Natural killer cell (primary cell): ENCODE results near the gene CPNE6. TPM values are rescaled to one million over a fixed set of nuclear protein-coding genes. Genes with fewer than 3 reads are reported as not detected.

Experiments
- ATAC-seq, 3 donors: fragments of 150-1000 bp in 2 of 3; fragments of 200-7000 bp in 1 of 3; cut with Tn5 transposase; 1 replicate in 1 of 3; 2 replicates in 2 of 3; pipeline ENCODE4 v1.10.0; 2021; ENCODE audit warnings: mild to moderate bottlenecking in 2 of 3, moderate library complexity in 2 of 3
- DNase-seq, 2 donors: peaks; one replicate each; pipeline versions ENCODE4 v3.0.0 to v3.0.0-alpha.2; 2013 to 2021; ENCODE audit warnings: mixed read lengths in 1 of 2
- H3K27ac ChIP-seq: one replicate; pipeline ENCODE4 v1.5.1; 2013; ENCODE audit warnings: mild to moderate bottlenecking, low read length
- H3K27me3 ChIP-seq: one replicate; pipeline ENCODE4 v1.6.1; 2013; ENCODE audit warnings: low read length; ENCODE audit not compliant: control insufficient read depth, insufficient read depth
- H3K36me3 ChIP-seq: one replicate; pipeline ENCODE4 v1.6.1; 2013; ENCODE audit warnings: low read length; ENCODE audit not compliant: control insufficient read depth, insufficient read depth
- H3K4me1 ChIP-seq: one replicate; pipeline ENCODE4 v1.6.1; 2013; ENCODE audit warnings: low read length; ENCODE audit not compliant: control insufficient read depth, insufficient read depth
- H3K4me3 ChIP-seq: one replicate; pipeline ENCODE4 v1.5.1; 2013; ENCODE audit warnings: low read length
- H3K9me3 ChIP-seq: one replicate; pipeline ENCODE4 v1.6.1; 2013; ENCODE audit warnings: low read length; ENCODE audit not compliant: control insufficient read depth, insufficient read depth
- H3K27ac Mint-ChIP-seq, 2 donors: one replicate each; pipeline ENCODE4 v1.8.0; 2022; ENCODE audit warnings: mild to moderate bottlenecking in 2 of 2, mixed read lengths in 2 of 2, moderate library complexity in 1 of 2
- H3K27me3 Mint-ChIP-seq, 2 donors: one replicate each; pipeline ENCODE4 v1.8.0; 2022; ENCODE audit warnings: low read depth in 2 of 2, mixed read lengths in 2 of 2
- H3K36me3 Mint-ChIP-seq: one replicate; pipeline ENCODE4 v1.8.0; 2022; ENCODE audit warnings: mixed read lengths
- H3K4me1 Mint-ChIP-seq, 2 donors: one replicate each; pipeline ENCODE4 v1.8.0; 2022; ENCODE audit warnings: mixed read lengths in 2 of 2
- H3K4me3 Mint-ChIP-seq: one replicate; pipeline ENCODE4 v1.8.0; 2022; ENCODE audit warnings: mild to moderate bottlenecking, moderate library complexity, mixed read lengths
- H3K9me3 Mint-ChIP-seq, 2 donors: one replicate each; pipeline ENCODE4 v1.8.0; 2022; ENCODE audit warnings: mixed read lengths in 2 of 2
- CTCF ChIP-seq: fragments of 200-600 bp; IDR thresholded peaks from one replicate; pipeline ENCODE4 v1.8.0; 2022; ENCODE audit warnings: antibody characterized with exemption
- WGBS: methylation state at CpG from one replicate; pipeline ENCODE4 v1.1.7; 2013; ENCODE audit warnings: missing lambda C conversion rate; ENCODE audit not compliant: insufficient coverage; 5-methylcytosine and 5-hydroxymethylcytosine counted together
- intact Hi-C: fragments of 100-400 bp; cut with micrococcal nuclease; formaldehyde crosslinking; loops from one replicate; pipeline ENCODE4 v1.14.2; 2022
- total RNA-seq, 4 donors: library from RNA; stranded (reverse); fragments of 120-200 nt in 1 of 4; gene quantifications; one replicate each; pipeline versions ENCODE4 v1.2.3 to v1.2.4, GENCODE V29; 2013 to 2022

Gene CPNE6
- total RNA-seq, 3 donors from 2014 or later (not counting 1 experiment from before 2014, with no cell fraction given): not detected

DNA sequence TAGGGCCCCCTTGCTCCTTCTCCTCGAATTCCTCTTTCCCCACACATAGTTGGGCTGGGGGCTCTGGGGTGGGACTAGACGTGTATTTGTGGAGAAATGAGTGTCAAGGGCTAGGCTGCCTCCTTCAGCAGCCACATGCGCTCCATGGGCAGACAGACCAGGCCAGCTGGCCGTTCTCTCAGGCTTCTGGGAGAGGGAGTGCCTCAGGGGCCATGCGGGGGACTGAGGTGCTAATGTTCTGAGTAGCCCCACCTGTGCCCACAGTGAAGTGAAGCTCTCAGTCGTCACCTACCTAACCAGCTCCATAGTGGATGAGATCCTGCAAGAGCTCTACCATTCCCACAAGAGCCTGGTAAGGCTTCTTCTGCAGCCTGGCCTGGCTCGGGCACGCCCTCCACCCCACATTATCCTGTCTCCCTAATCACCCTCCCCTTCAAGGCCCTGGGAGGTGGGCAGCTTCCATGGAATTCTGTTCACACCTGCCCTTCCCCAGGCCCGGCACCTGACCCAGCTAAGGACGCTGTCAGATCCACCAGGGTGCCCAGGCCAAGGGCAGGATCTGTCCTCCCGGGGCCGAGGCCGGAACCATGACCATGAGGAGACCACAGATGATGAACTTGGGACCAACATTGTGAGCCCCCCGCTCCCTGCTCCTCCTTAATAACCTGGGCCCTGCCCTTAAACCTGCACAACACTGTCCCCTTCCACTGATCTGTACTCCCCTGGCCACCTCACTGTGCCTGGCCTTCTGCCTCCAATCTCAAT is 9.0 kb upstream of the CPNE6 start:
- Histone ChIP-seq H3K27me3 (no peaks in the 10 kb centered on the region), H3K4me3 (no peak overlapping the region), H3K4me1 (no peaks in the 10 kb centered on the region), H3K27ac (no peak overlapping the region), H3K36me3 (no peaks in the 10 kb centered on the region), H3K9me3 (no peaks in the 10 kb centered on the region)
- ATAC-seq (no peak), DNase-seq (no peak)
- H3K4me1 Mint-ChIP-seq: peaks cover 0 to 16% of the 10 kb centered on the region in 2 donors
- peaks cover 0 to 2% of the 10 kb centered on the region in 2 donors for H3K27me3 Mint-ChIP-seq
- H3K9me3 Mint-ChIP-seq: no peaks in the 10 kb centered on the region
- H3K4me3 Mint-ChIP-seq: no peak overlapping the region
- WGBS: 90% methylated on average over 13 of the region's 14 CpGs
- peak overlapping the region in 1 of 2 donors; percentile 35 for H3K27ac Mint-ChIP-seq
- H3K36me3 Mint-ChIP-seq: no peaks in the 10 kb centered on the region
- no peak for TF ChIP-seq CTCF
- intact Hi-C loops: no loop called here

GRCh38 chr14:24063263-24063836 is 8.0 kb upstream of the CPNE6 start:
- Mint-ChIP-seq H3K27me3 (no peaks in the 10 kb centered on the region), H3K4me1 (peaks cover 0 to 11% of the 10 kb centered on the region in 2 donors), H3K27ac (peak overlapping the region in 1 of 2 donors; percentile 35), H3K36me3 (no peaks in the 10 kb centered on the region), H3K4me3 (no peak overlapping the region), H3K9me3 (no peaks in the 10 kb centered on the region)
- no peak for TF ChIP-seq CTCF
- no peaks in the 10 kb centered on the region for H3K4me1 ChIP-seq
- H3K36me3 ChIP-seq: no peaks in the 10 kb centered on the region
- H3K4me3 ChIP-seq: no peak overlapping the region
- no peaks in the 10 kb centered on the region for H3K9me3 ChIP-seq
- intact Hi-C loops: no loop called here
- H3K27me3 ChIP-seq: no peaks in the 10 kb centered on the region
- H3K27ac ChIP-seq: no peak overlapping the region
- WGBS: 80% methylated on average over 4 of the region's 4 CpGs
- DNase-seq: no peak
- ATAC-seq: no peak

DNA sequence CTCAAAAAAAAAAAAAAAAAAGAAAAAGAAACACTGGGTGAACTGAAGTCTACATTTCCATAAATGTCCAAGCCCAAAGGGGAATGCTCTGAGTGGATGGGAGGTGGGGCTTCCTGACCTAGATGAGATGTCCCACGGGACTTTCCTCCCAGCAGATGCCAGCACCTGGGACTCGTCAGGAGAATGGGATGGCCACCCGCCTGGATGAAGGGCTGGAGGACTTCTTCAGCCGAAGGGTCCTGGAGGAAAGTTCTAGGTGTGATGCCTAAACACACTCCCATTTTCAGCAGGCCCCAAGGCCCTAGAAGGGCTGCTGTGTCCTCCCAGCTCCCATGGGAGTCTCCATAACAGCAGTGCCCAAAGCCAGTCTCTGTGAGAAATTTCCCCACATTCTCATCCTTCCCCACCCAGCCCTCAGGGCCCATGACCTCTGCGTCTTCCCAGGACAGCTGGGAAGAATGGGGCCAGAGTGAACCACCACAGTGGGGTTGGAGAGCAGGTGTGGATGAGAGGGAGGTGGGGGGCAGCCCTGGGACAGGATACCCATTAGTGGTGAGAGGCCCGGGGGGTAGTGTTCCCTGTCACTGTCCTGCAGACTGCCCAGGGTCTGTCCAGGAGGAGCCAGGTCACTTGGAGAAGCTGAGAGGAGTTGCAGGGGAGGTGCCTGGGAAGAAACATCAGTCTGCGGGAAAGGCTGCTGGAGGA is 7.1 kb upstream of the CPNE6 start:
- H3K27ac ChIP-seq: no peak overlapping the region
- 88% methylated on average over 7 of the region's 7 CpGs for WGBS
- ATAC-seq: no peak
- H3K9me3 Mint-ChIP-seq: no peaks in the 10 kb centered on the region
- H3K9me3 ChIP-seq: no peaks in the 10 kb centered on the region
- H3K4me1 Mint-ChIP-seq: peaks cover 0 to 4% of the 10 kb centered on the region in 2 donors
- no peak overlapping the region for H3K27ac Mint-ChIP-seq
- DNase-seq: no peak
- no peaks in the 10 kb centered on the region for H3K4me1 ChIP-seq
- no peaks in the 10 kb centered on the region for H3K27me3 ChIP-seq
- no peak overlapping the region for H3K4me3 ChIP-seq
- H3K36me3 ChIP-seq: no peaks in the 10 kb centered on the region
- H3K36me3 Mint-ChIP-seq: no peaks in the 10 kb centered on the region
- no peaks in the 10 kb centered on the region for H3K27me3 Mint-ChIP-seq
- intact Hi-C loops: no loop called here
- no peak for TF ChIP-seq CTCF
- no peak overlapping the region for H3K4me3 Mint-ChIP-seq
